Coronary artery (tissue), 2 donors: ENCODE results near the gene SIRPA.

Experiments used
- DNase-seq: peaks from one replicate; pipeline ENCODE4 v3.0.0-alpha.2; 2017; ENCODE audit warnings: low spot score
- H3K27ac ChIP-seq, 2 donors: fragments of 200-600 bp; sonication (generic); one replicate each; pipeline ENCODE4 v1.5.1; 2016 to 2019
- H3K4me3 ChIP-seq: fragments of 200-600 bp; sonication (generic); 2 replicates; pipeline ENCODE4 v1.5.1; 2016; ENCODE audit warnings: mild to moderate bottlenecking, moderate library complexity
- CTCF ChIP-seq: fragments of 200-600 bp; sonication (generic); IDR thresholded peaks from one replicate; pipeline ENCODE4 v1.5.1; 2019; ENCODE audit warnings: antibody characterized with exemption

The SIRPA gene

DNA sequence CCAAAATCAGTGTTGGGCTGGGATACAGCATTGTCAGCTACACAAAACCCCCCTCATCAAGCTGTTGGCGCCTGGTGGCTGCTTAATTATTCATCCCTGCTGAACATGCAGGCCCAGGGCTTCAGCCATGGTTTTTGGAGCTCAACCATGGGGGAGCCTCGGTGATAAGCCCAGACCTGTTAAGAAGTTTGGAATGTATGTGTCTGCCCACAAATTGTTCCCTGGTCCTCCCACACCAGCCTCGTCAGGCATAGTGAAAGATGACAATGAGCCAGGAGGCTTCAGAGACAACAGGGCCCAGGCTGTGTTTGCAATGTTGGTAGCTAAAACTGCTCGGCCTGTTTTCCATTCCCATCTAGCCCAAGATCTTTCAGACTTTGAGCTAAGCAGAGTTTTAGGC, 34.8 kb upstream of the SIRPA start:
- no peak overlapping the region for H3K4me3 ChIP-seq
- no peak for TF ChIP-seq CTCF
- H3K27ac ChIP-seq = no peak overlapping the region
- no peak for DNase-seq

DNA sequence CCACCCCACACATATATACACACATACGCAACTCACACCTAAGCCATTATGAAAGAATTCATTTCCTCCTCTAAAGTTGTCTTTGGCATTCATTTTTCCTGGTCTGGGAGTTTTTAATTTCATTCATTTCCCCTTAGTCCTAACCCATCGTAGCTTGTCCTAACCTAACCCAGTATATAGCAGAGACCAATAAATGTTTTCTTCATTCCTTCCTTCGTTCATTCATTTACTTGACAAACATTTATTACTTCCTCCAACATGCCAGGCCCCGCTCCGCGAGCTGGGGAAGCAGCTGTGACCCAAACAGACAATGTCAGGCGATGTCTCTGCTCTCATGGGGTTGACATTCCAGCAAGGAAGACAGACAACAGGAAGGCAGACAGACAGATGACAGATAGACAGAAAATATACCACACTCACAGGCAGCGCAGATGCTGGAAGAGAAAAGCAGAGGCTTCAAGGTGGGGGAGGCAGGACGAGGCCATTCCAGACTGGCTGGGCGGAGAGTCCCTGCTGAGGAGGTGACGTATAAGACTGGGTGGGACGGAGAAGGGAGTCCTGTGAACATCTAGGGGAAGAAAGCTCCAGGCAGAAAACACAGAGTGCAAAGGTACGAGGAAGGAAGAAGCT, 33.7 kb upstream of the SIRPA start:
- H3K27ac ChIP-seq = no peak overlapping the region
- H3K4me3 ChIP-seq = no peak overlapping the region
- no peak for TF ChIP-seq CTCF
- DNase-seq = no peak

DNA sequence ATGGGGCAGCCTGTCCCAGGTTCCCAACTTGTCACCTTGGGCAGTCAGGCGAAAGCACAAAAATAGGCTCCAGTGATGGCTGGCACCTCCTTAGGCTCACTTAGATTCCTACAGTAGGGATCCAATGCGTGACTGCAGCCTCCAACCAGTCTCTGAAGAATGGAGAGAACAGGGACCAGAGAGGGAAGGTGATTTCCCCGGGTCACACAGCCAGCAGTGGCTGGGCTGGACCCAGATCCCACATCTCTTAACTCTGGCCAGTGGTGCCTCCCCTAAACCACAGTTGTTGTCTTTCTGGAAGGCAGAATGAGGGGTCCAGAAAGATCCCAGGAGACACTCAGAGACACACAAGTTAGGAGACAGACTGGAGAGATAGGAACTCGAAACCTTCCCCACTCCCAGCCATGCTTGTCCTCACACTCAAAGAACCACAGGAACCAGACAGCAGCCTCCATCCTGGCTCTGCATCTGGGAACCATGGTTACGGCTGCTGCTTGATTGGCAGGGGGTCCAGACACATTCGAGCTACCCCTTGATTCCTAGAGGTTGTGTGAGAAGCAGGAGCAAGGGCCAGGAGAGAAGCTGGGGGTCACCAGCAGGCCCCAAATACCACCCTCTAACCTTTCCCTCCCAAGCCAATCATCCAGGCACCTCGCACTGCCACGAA, 33.1 kb upstream of the SIRPA start:
- Histone ChIP-seq H3K4me3 (no peak overlapping the region), H3K27ac (no peak overlapping the region)
- no peak for DNase-seq
- TF ChIP-seq CTCF = no peak

DNA sequence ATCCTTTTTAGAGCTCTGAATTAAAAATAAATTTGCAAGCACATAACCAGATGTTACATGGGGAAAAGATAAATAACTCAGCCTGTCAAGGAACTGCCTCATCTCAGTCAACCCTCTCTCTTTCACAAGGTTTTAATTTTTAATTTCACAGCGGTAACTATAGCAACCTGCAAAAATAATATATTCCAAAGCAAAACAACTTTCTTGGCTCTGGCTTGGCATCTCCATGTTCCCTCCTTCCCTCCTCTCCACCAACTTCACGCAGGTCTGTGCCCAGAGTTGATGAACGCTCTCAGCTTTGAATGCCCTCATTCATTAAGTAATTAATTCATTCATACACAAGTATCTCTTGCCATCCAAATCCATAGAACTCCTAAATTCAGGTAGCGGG, 32.5 kb upstream of the SIRPA start:
- H3K27ac ChIP-seq = no peak overlapping the region
- H3K4me3 ChIP-seq = no peak overlapping the region
- no peak for DNase-seq
- no peak for TF ChIP-seq CTCF

DNA sequence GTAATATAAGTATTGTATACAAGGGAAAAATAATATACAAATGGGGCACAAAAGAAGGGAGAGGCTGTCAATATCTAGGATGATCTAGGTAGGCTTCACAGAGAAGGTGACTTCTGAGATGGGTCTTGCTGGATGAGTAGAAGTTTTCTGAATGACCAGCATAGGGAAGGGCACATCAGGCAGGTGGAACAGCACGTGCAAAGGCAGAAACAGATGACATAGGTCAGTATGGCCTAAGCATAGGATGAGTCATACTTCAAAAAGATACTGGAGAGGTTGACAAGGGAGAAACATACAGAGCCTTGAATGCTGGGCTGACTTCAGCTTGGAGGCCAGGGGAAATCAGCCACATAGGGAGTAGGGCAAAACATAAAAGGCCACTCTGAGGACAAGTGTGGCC, 31.9 kb upstream of the SIRPA start:
- DNase-seq = no peak
- no peak overlapping the region for H3K27ac ChIP-seq
- no peak for TF ChIP-seq CTCF
- no peak overlapping the region for H3K4me3 ChIP-seq

DNA sequence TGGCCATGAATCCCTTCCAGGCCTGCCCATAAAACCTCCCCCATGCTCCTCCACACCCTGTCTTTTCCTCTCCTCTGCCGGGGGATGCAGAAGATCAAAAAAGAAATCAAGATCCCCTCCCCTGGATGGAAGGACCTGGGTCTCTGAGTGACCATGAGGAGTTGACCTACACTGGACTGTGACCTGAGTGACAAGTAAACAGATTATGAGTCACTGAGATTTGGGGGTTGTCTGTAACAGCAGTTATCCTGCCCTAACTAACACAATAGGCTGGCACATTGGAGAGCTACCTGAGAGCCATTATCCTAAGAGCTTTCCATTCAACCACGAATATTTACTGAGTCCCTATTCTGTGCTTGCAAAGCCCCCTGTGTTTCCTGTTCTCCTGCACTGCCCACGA, 28.4 kb upstream of the SIRPA start:
- H3K4me3 ChIP-seq = no peak overlapping the region
- no peak for TF ChIP-seq CTCF
- no peak overlapping the region for H3K27ac ChIP-seq
- DNase-seq = no peak
